GM23338 (cell line): ENCODE results near the gene EIF2B1. TPM values are rescaled to one million over a fixed set of nuclear protein-coding genes. Genes with fewer than 3 reads are reported as not detected.

Source experiments
- ATAC-seq: fragments of 200-7000 bp; cut with Tn5 transposase; 3 replicates; pipeline ENCODE4 v1.9.1; 2020
- DNase-seq: peaks from one replicate; pipeline ENCODE4 v3.0.0-alpha.2; 2015; ENCODE audit warnings: low spot score
- H2AFZ ChIP-seq: fragments of 200-600 bp; sonication (generic); 2 replicates; pipeline ENCODE4 v1.8.0; 2016; ENCODE audit warnings: antibody characterized with exemption, mild to moderate bottlenecking, moderate library complexity
- H3F3A ChIP-seq: fragments of 200-600 bp; sonication (generic); replicated peaks from 2 replicates; pipeline ENCODE4 v1.8.0; 2017; ENCODE audit warnings: antibody characterized with exemption, mixed run types, low read depth
- H3K27ac ChIP-seq: fragments of 200-600 bp; sonication (generic); 2 replicates; pipeline ENCODE4 v1.6.1; 2016; ENCODE audit warnings: low read depth
- H3K27me3 ChIP-seq: fragments of 200-600 bp; sonication (generic); 2 replicates; pipeline ENCODE4 v1.8.0; 2016; ENCODE audit warnings: mild to moderate bottlenecking, mixed run types, moderate library complexity; ENCODE audit not compliant: insufficient read depth
- H3K36me3 ChIP-seq: fragments of 200-600 bp; sonication (generic); 2 replicates; pipeline ENCODE4 v1.8.0; 2016; ENCODE audit warnings: mild to moderate bottlenecking; ENCODE audit not compliant: insufficient read depth
- H3K4me1 ChIP-seq: fragments of 200-600 bp; sonication (generic); 2 replicates; pipeline ENCODE4 v1.8.0; 2016; ENCODE audit warnings: mild to moderate bottlenecking, moderate library complexity; ENCODE audit not compliant: insufficient read depth
- H3K4me2 ChIP-seq: fragments of 200-600 bp; sonication (generic); 2 replicates; pipeline ENCODE4 v1.7.1; 2017; ENCODE audit warnings: mixed run types
- H3K4me3 ChIP-seq: fragments of 200-600 bp; sonication (generic); 2 replicates; pipeline ENCODE4 v1.6.1; 2016; ENCODE audit warnings: mixed run types
- H3K79me2 ChIP-seq: fragments of 200-600 bp; sonication (generic); replicated peaks from 2 replicates; pipeline ENCODE4 v1.8.0; 2017; ENCODE audit warnings: mild to moderate bottlenecking; ENCODE audit not compliant: insufficient read depth
- H3K9me2 ChIP-seq: fragments of 200-600 bp; sonication (generic); 2 replicates; pipeline ENCODE4 v1.8.0; 2017; ENCODE audit not compliant: insufficient read depth
- H4K20me1 ChIP-seq: fragments of 200-600 bp; sonication (generic); replicated peaks from 2 replicates; pipeline ENCODE4 v1.8.0; 2017; ENCODE audit warnings: mild to moderate bottlenecking; ENCODE audit not compliant: insufficient read depth
- H3K27ac Mint-ChIP-seq: 2 replicates; pipeline ENCODE4 v1.8.0; 2020; ENCODE audit warnings: inconsistent platforms, mild to moderate bottlenecking, moderate library complexity, mixed read lengths
- H3K27me3 Mint-ChIP-seq: 3 replicates; pipeline ENCODE4 v1.8.0; 2022; ENCODE audit warnings: low read depth, mild to moderate bottlenecking, moderate library complexity, mixed read lengths, inconsistent platforms; ENCODE audit not compliant: insufficient read depth, poor library complexity
- H3K36me3 Mint-ChIP-seq: 3 replicates; pipeline ENCODE4 v1.8.0; 2021; ENCODE audit warnings: low read depth, mild to moderate bottlenecking, inconsistent platforms, moderate library complexity, mixed read lengths
- H3K4me1 Mint-ChIP-seq: 3 replicates; pipeline ENCODE4 v1.8.0; 2020; ENCODE audit warnings: mild to moderate bottlenecking, inconsistent platforms, mixed read lengths
- H3K4me3 Mint-ChIP-seq: 3 replicates; pipeline ENCODE4 v1.8.0; 2021; ENCODE audit warnings: moderate library complexity, mild to moderate bottlenecking, inconsistent platforms, mixed read lengths
- H3K9me3 Mint-ChIP-seq: 3 replicates; pipeline ENCODE4 v1.8.0; 2020; ENCODE audit warnings: moderate library complexity, mild to moderate bottlenecking, inconsistent platforms, mixed read lengths
- CREB1 ChIP-seq: fragments of 250-450 bp; sonication (Bioruptor Pico); IDR thresholded peaks from 2 replicates; pipeline ENCODE4 v1.5.0; 2020; ENCODE audit warnings: low read depth, mild to moderate bottlenecking, moderate library complexity
- ETS1 ChIP-seq: IDR thresholded peaks from 2 replicates; pipeline ENCODE4 v1.6.1; 2016; ENCODE audit warnings: antibody characterized with exemption
- JUNB ChIP-seq: IDR thresholded peaks from one replicate; pipeline ENCODE4 v1.6.1; 2016; ENCODE audit warnings: antibody characterized with exemption; ENCODE audit not compliant: unreplicated experiment
- NANOG ChIP-seq: IDR thresholded peaks from 2 replicates; pipeline ENCODE4 v1.6.1; 2016; ENCODE audit warnings: antibody characterized with exemption, borderline replicate concordance
- ZNF114 ChIP-seq: fragments of 250-450 bp; sonication (Bioruptor Pico); IDR thresholded peaks from 2 replicates; pipeline ENCODE4 v1.5.0; 2020; ENCODE audit warnings: mild to moderate bottlenecking, moderate library complexity
- ZNF462 ChIP-seq: fragments of 250-450 bp; sonication (Bioruptor Pico); IDR thresholded peaks from 2 replicates; pipeline ENCODE4 v1.5.0; 2020; ENCODE audit warnings: mild to moderate bottlenecking, moderate library complexity
- polyA plus RNA-seq: library from polyadenylated mRNA; unstranded; fragments of >200 nt; fragmentation: Nextera tagmentation; extraction: Ambion mirVana; gene quantifications from 2 replicates; pipeline ENCODE4 v1.2.1, GENCODE V29; 2016
- total RNA-seq: library from RNA; depleted of rRNA; stranded (reverse); fragments of >200 nt; shearing (Covaris generic); gene quantifications from 2 replicates; pipeline ENCODE4 v1.2.3, GENCODE V29; 2014

Gene EIF2B1
- total and polyA plus RNA-seq, 2 experiments from 2014 or later, result 33.5 to 117 TPM

GRCh38 chr12:123573870-123574269, 59.6 kb downstream of the EIF2B1 start:
- Histone ChIP-seq H3K4me3 (no peak overlapping the region), H3F3A (no peaks in the 10 kb centered on the region), H3K4me1 (no peaks in the 10 kb centered on the region), H3K4me2 (no peak overlapping the region), H3K27me3 (no peaks in the 10 kb centered on the region; the same call in 1 of the 2 replicates), H2AFZ (no peak overlapping the region), H3K9me2 (no peaks in the 10 kb centered on the region), H3K27ac (no peak overlapping the region), H3K79me2 (no peaks in the 10 kb centered on the region), H4K20me1 (no peaks in the 10 kb centered on the region), H3K36me3 (no peaks in the 10 kb centered on the region)
- peaks cover 10% of the 10 kb centered on the region for H3K4me1 Mint-ChIP-seq
- H3K36me3 Mint-ChIP-seq, result peaks cover 7% of the 10 kb centered on the region; the same call in 2 of the 3 replicates
- ATAC-seq (no peak), DNase-seq (no peak)
- no peak for TF ChIP-seq CREB1 (CRISPR knock-in tag)
- no peak for TF ChIP-seq JUNB
- no peak for TF ChIP-seq NANOG
- TF ChIP-seq ETS1, result no peak
- TF ChIP-seq ZNF462 (CRISPR knock-in tag), result no peak
- TF ChIP-seq ZNF114 (CRISPR knock-in tag), result no peak
- peaks cover 4% of the 10 kb centered on the region; the same call in 1 of the 3 replicates for H3K9me3 Mint-ChIP-seq
- H3K27ac Mint-ChIP-seq, result no peak overlapping the region
- peaks cover 6% of the 10 kb centered on the region for H3K27me3 Mint-ChIP-seq
- no peak overlapping the region for H3K4me3 Mint-ChIP-seq
